Measurements from ENCODE around the gene BCL10. TPM values are rescaled to one million over a fixed set of nuclear protein-coding genes. Genes with fewer than 3 reads are reported as not detected.

The BCL10 gene
- total RNA-seq, 1 donor from 2014 or later: 24.9 TPM

DNA sequence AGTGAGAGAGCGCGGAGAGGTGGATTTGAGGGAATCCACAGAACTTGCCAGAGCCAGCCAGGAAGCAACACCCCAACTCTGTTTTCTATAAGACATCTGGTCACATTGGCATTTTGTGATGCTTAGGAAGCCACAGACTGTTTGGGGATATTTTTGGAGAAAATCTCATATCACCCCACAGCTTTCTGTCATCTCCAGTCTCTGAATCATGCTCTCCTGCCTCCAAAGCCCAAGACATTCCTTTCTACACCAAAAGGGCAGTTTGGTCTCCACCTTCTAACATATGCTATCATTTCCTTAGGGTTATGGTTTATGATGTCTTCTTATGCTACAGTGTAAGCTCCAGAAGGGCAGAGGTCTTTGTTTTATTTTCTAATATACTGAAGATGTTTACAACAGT is 14.4 kb upstream of the BCL10 start:
- Mint-ChIP-seq H3K36me3 (ENCODE audit: low read depth) (no peaks in the 10 kb centered on the region), H3K4me1 (ENCODE audit: low read depth) (peaks cover 43% of the 10 kb centered on the region), H3K27ac (ENCODE audit: unreplicated experiment) (no peak overlapping the region), H3K27me3 (ENCODE audit: low read depth) (no peaks in the 10 kb centered on the region), H3K4me3 (ENCODE audit: unreplicated experiment) (no peak overlapping the region), H3K9me3 (ENCODE audit: low read depth) (no peaks in the 10 kb centered on the region)
- no peak for DNase-seq (ENCODE audit: low spot score)
- TF ChIP-seq, protein P1, sequence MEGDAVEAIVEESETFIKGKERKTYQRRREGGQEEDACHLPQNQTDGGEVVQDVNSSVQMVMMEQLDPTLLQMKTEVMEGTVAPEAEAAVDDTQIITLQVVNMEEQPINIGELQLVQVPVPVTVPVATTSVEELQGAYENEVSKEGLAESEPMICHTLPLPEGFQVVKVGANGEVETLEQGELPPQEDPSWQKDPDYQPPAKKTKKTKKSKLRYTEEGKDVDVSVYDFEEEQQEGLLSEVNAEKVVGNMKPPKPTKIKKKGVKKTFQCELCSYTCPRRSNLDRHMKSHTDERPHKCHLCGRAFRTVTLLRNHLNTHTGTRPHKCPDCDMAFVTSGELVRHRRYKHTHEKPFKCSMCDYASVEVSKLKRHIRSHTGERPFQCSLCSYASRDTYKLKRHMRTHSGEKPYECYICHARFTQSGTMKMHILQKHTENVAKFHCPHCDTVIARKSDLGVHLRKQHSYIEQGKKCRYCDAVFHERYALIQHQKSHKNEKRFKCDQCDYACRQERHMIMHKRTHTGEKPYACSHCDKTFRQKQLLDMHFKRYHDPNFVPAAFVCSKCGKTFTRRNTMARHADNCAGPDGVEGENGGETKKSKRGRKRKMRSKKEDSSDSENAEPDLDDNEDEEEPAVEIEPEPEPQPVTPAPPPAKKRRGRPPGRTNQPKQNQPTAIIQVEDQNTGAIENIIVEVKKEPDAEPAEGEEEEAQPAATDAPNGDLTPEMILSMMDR (IDR thresholded peaks at IDR 0.05): no peak

DNA sequence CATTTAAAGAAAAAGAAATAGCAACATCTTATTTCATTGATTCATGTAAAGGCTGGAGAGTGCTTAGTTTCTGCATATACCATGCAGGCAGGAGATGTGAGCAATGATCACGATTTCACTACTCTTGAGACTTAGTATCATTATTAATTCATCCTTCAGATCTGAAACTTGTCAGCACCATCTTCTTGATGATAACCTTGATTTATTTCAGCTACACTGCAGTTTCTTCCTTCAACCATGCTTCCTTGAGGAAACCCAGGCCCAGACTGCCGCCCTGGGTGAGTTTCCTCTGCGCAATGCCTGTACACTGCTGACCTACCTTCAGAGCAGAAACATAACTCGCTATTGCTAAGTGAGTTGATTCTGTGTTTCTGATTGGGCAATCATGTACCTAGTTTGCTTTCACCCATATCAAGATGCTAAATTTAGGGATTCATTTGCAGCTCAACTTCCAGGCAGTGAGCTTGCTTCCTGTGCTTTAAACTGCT is 13.5 kb upstream of the BCL10 start:
- TF ChIP-seq, protein P1 (IDR thresholded peaks at IDR 0.05): no peak
- no peaks in the 10 kb centered on the region for H3K9me3 Mint-ChIP-seq (ENCODE audit: low read depth)
- no peak overlapping the region for H3K27ac Mint-ChIP-seq (ENCODE audit: unreplicated experiment)
- H3K27me3 Mint-ChIP-seq (ENCODE audit: low read depth): no peaks in the 10 kb centered on the region
- peaks cover 33% of the 10 kb centered on the region for H3K4me1 Mint-ChIP-seq (ENCODE audit: low read depth)
- no peak overlapping the region for H3K4me3 Mint-ChIP-seq (ENCODE audit: unreplicated experiment)
- no peaks in the 10 kb centered on the region for H3K36me3 Mint-ChIP-seq (ENCODE audit: low read depth)
- no peak for DNase-seq (ENCODE audit: low spot score)

DNA sequence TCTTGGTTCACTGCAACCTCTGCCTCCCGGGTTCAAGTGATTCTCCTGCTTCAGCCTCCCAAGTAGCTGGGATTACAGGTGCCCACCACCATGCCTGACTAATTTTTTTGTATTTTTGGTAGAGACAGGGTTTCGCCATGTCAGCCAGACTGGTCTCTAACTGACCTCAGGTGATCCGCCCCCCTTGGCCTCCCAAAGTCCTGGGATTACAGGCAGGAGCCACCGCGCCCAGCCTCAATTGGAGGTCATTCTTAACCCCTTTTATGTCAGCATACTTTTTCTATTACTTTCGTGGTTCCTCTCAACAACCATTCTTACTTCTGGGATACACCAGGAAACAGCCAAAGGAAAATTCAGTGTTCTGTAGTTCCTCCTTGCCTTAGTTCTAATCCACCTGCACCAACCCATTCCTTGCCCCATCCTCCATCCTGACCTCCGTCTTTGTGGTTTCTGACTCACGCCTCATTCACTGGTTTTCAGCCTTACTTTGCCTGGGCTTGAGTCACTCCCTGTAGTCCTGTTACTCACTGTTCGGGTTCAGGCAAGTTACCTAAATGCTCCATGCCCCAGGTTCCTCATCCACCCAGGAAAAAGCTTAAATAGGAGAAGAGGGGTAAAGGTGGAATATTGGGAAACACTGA is 12.9 kb upstream of the BCL10 start:
- Mint-ChIP-seq H3K4me3 (ENCODE audit: unreplicated experiment) (no peak overlapping the region), H3K27me3 (ENCODE audit: low read depth) (no peaks in the 10 kb centered on the region)

DNA sequence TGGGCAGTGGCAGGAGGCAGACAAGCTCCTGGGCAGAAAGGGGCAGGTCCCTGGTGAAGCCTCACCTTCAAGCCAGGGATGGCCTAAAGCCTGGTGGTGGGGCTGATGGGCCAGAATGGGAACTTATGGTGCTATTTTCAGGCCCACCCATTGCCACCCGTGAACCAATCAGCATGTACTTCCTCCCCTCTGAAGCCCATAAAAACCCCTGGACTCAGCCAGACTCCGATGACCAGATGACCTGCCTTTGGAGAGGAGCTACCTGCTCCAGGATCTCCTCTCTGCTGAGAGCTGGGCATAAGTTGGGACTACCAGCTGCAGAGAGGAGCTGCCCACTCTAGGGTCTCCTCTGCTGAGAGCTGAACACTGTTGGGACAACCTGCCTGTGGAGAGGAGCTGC is 7.8 kb upstream of the BCL10 start:
- TF ChIP-seq, protein P1 (IDR thresholded peaks at IDR 0.05): no peak
- Mint-ChIP-seq H3K4me3 (ENCODE audit: unreplicated experiment) (no peak overlapping the region), H3K36me3 (ENCODE audit: low read depth) (no peaks in the 10 kb centered on the region), H3K27me3 (ENCODE audit: low read depth) (no peaks in the 10 kb centered on the region), H3K9me3 (ENCODE audit: low read depth) (no peaks in the 10 kb centered on the region), H3K27ac (ENCODE audit: unreplicated experiment) (no peak overlapping the region), H3K4me1 (ENCODE audit: low read depth) (peaks cover 7% of the 10 kb centered on the region)
- DNase-seq (ENCODE audit: low spot score): no peak

More for the DNA sequence above, 12.9 kb upstream of the BCL10 start:
- TF ChIP-seq, protein P1 (IDR thresholded peaks at IDR 0.05): no peak
- Mint-ChIP-seq H3K36me3 (ENCODE audit: low read depth) (no peaks in the 10 kb centered on the region), H3K9me3 (ENCODE audit: low read depth) (no peaks in the 10 kb centered on the region), H3K4me1 (ENCODE audit: low read depth) (peaks cover 28% of the 10 kb centered on the region), H3K27ac (ENCODE audit: unreplicated experiment) (no peak overlapping the region)
- no peak for DNase-seq (ENCODE audit: low spot score)

DNA sequence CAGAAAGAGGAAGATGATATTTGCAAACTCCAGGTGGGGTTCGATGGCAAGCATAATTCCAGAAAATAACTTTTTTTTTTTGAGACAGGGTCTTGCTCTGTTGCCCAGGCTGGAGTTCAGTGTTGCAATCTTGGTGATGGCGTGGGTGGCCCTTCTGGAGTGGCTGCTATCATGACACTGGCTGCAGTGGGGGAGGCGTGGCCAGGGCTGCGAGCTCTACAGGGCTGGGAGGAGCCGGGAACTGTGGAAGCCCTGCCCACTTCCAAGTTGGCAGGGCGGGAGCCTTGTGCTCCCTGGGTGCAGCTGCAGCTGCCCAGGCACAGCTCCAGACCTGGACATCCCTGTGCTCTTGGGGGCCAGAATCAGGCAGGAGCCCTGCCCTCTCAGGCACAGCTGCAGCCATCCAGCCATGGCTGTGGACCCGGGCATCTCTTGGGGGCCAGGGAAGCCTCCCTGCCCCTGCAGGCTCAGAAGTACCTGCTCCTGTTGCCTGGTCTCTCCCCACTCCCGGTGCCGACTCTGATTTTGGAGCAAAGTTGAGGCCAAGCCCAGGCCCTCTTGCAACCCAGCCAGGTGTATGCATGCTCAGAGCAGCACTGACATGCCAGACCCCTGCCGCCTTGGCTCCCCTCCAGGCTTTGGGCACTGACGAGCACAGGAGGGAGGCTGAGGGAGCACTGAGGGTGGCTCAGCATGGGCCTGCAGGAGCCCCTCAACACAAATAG is 7.2 kb upstream of the BCL10 start:
- Mint-ChIP-seq H3K27ac (ENCODE audit: unreplicated experiment) (no peak overlapping the region), H3K9me3 (ENCODE audit: low read depth) (no peaks in the 10 kb centered on the region), H3K36me3 (ENCODE audit: low read depth) (no peaks in the 10 kb centered on the region), H3K4me1 (ENCODE audit: low read depth) (peaks cover 12% of the 10 kb centered on the region), H3K4me3 (ENCODE audit: unreplicated experiment) (no peak overlapping the region), H3K27me3 (ENCODE audit: low read depth) (no peaks in the 10 kb centered on the region)
- DNase-seq (ENCODE audit: low spot score): no peak
- TF ChIP-seq, protein P1 (IDR thresholded peaks at IDR 0.05): no peak

All from chondrocyte (in vitro differentiated cells).